Sigmoid colon (tissue), 4 donors: Measurements from ENCODE around the gene ENTPD2.

Experiments used
- CTCF ChIP-seq, 4 experiments: fragments of 450-650 bp in 3 of 4; fragments of 200-600 bp in 1 of 4; IDR thresholded peaks; one replicate each; pipeline ENCODE4 v1.5.1; 2016 to 2019; ENCODE audit warnings: antibody characterized with exemption in 4 of 4, mild to moderate bottlenecking in 3 of 4, moderate library complexity in 2 of 4
- POLR2A ChIP-seq, 2 donors: fragments of 450-650 bp; IDR thresholded peaks; one replicate each; pipeline ENCODE4 v1.6.1; 2016; ENCODE audit warnings: antibody characterized with exemption in 2 of 2, mild to moderate bottlenecking in 2 of 2, moderate library complexity in 2 of 2
- POLR2AphosphoS5 ChIP-seq, 4 donors: sonication (generic); formaldehyde crosslinking; IDR thresholded peaks; one replicate each; pipeline ENCODE4 v1.6.1; 2017; ENCODE audit warnings: antibody characterized with exemption in 4 of 4

- TF ChIP-seq CTCF (IDR thresholded peaks at IDR 0.05) (no peak), POLR2A (IDR thresholded peaks at IDR 0.05) (no peak), POLR2AphosphoS5 (IDR thresholded peaks at IDR 0.05) (no peak)
Measured at GRCh38 chr9:137085920-137086530, 32.2 kb upstream of the ENTPD2 start.
